ENCODE data around the gene GALNT17. TPM values are rescaled to one million over a fixed set of nuclear protein-coding genes. Genes with fewer than 3 reads are reported as not detected.

GALNT17 gene
- total RNA-seq, 1 donor from 2014 or later, result 95.3 TPM

- Histone ChIP-seq H3K36me3 (no peaks in the 10 kb centered on the region), H3K27ac (replicated peaks) (no peak overlapping the region), H3K4me3 (no peak overlapping the region), H3K27me3 (ENCODE audit: low read depth) (no peaks in the 10 kb centered on the region), H3K9me3 (replicated peaks) (peaks cover 4% of the 10 kb centered on the region), H3K4me1 (no peaks in the 10 kb centered on the region)
- TF ChIP-seq, protein P1, sequence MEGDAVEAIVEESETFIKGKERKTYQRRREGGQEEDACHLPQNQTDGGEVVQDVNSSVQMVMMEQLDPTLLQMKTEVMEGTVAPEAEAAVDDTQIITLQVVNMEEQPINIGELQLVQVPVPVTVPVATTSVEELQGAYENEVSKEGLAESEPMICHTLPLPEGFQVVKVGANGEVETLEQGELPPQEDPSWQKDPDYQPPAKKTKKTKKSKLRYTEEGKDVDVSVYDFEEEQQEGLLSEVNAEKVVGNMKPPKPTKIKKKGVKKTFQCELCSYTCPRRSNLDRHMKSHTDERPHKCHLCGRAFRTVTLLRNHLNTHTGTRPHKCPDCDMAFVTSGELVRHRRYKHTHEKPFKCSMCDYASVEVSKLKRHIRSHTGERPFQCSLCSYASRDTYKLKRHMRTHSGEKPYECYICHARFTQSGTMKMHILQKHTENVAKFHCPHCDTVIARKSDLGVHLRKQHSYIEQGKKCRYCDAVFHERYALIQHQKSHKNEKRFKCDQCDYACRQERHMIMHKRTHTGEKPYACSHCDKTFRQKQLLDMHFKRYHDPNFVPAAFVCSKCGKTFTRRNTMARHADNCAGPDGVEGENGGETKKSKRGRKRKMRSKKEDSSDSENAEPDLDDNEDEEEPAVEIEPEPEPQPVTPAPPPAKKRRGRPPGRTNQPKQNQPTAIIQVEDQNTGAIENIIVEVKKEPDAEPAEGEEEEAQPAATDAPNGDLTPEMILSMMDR (IDR thresholded peaks at IDR 0.05; ENCODE audit: borderline replicate concordance), result no peak
- DNase-seq, result no peak
- intact Hi-C loops (cut with micrococcal nuclease), result no loop called here
These were observed 574.6 kb downstream of the GALNT17 start for GRCh38 chr7:71706597-71706975.

DNA sequence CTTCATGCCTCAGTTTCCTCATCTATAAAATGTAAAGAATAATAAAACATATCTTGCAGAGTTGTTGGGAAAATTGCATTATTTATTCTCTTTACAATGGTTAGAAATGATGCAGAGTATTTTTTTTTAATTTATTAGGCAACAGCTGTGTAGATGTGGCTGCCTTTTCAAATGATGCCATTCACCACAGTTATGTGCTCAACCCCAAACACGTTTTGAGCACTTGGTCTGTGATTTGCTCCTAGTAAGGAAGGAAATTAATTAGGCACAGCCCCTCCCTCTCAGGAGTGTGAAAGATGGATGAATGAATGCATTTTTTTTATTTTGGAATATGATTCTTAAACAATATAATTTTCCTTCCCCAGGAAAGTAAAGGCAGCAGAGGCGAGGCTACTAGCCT is 575.1 kb downstream of the GALNT17 start:
- TF ChIP-seq, protein P1 (IDR thresholded peaks at IDR 0.05; ENCODE audit: borderline replicate concordance), result no peak
- Histone ChIP-seq H3K4me3 (no peak overlapping the region), H3K27ac (replicated peaks) (no peak overlapping the region), H3K36me3 (no peaks in the 10 kb centered on the region), H3K27me3 (ENCODE audit: low read depth) (no peaks in the 10 kb centered on the region), H3K9me3 (replicated peaks) (peaks cover 4% of the 10 kb centered on the region), H3K4me1 (no peaks in the 10 kb centered on the region)
- intact Hi-C loops (cut with micrococcal nuclease), result no loop called here
- DNase-seq, result no peak

- Histone ChIP-seq H3K9me3 (replicated peaks) (peaks cover 4% of the 10 kb centered on the region), H3K4me3 (no peak overlapping the region), H3K27me3 (ENCODE audit: low read depth) (no peaks in the 10 kb centered on the region), H3K4me1 (peaks cover 9% of the 10 kb centered on the region), H3K36me3 (no peaks in the 10 kb centered on the region), H3K27ac (replicated peaks) (no peak overlapping the region)
- intact Hi-C loops (cut with micrococcal nuclease), result no loop called here
- no peak for DNase-seq
- TF ChIP-seq, protein P1 (IDR thresholded peaks at IDR 0.05; ENCODE audit: borderline replicate concordance), result no peak
These were observed 576.8 kb downstream of the GALNT17 start for GRCh38 chr7:71708710-71709109.

GRCh38 chr7:71710442-71710841 is 578.5 kb downstream of the GALNT17 start:
- intact Hi-C loops (cut with micrococcal nuclease), result no loop called here
- H3K36me3 ChIP-seq, result no peaks in the 10 kb centered on the region
- H3K9me3 ChIP-seq (replicated peaks), result peaks cover 4% of the 10 kb centered on the region
- no peak overlapping the region for H3K4me3 ChIP-seq
- DNase-seq, result no peak
- H3K27me3 ChIP-seq (ENCODE audit: low read depth), result no peaks in the 10 kb centered on the region
- TF ChIP-seq, protein P1 (IDR thresholded peaks at IDR 0.05; ENCODE audit: borderline replicate concordance), result no peak
- H3K27ac ChIP-seq (replicated peaks), result no peak overlapping the region
- H3K4me1 ChIP-seq, result peaks cover 9% of the 10 kb centered on the region

DNA sequence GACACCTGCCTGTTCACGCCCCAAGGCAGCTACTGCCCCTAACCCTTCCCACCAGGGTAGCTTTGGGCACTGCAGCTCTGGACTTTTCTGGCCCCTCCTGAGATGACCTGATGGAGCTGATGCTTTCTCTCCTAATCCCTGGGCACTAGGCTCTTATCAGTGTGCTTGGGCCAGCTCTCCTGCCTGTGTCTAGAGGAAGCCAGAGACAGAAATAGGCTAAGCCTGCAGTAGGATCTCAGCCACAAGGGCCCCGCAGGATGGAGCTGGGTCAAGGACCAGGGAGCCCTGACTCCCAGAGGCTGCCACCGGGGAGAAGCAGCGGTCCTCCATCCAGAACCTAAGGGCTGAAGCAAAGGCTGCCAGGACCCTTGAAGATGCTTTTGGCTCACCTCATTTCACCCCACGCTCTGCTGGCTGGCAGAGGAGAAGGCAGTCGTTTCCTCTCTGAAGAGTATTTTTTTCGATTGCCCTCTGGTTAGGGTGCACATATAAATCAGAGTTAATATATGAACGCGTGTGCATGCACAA is 580.8 kb downstream of the GALNT17 start:
- TF ChIP-seq, protein P1 (IDR thresholded peaks at IDR 0.05; ENCODE audit: borderline replicate concordance), result no peak
- intact Hi-C loops (cut with micrococcal nuclease), result no loop called here

More for the DNA sequence above, 580.8 kb downstream of the GALNT17 start:
- Histone ChIP-seq H3K27ac (replicated peaks) (no peak overlapping the region), H3K4me3 (no peak overlapping the region), H3K9me3 (replicated peaks) (peaks cover 4% of the 10 kb centered on the region), H3K36me3 (no peaks in the 10 kb centered on the region), H3K27me3 (ENCODE audit: low read depth) (no peaks in the 10 kb centered on the region), H3K4me1 (peaks cover 9% of the 10 kb centered on the region)
- no peak for DNase-seq
